EL (cell line): Measurements from ENCODE around the gene CFAP92.
"Not testable (repeated sequence)": the region's sequence is repeated elsewhere in the genome, so short reads cannot be mapped to it uniquely, and the experiment has no call there.

Experiments
- DNase-seq: peaks from one replicate; pipeline ENCODE4 v3.0.0-alpha.2; 2016

The CFAP92 gene

GRCh38 chr3:128889139-128889894, 104.6 kb downstream of the CFAP92 start:
- no peak for DNase-seq

- DNase-seq: no peak
Measured at GRCh38 chr3:128884992-128885391, 108.9 kb downstream of the CFAP92 start.

GRCh38 chr3:128882719-128883118, 111.2 kb downstream of the CFAP92 start:
- no peak for DNase-seq

- no peak for DNase-seq
Measured at GRCh38 chr3:128881576-128881975, 112.3 kb downstream of the CFAP92 start.

GRCh38 chr3:128880455-128880854, 113.4 kb downstream of the CFAP92 start:
- DNase-seq: not testable (repeated sequence)

- no peak for DNase-seq
Measured at GRCh38 chr3:128879991-128880390, 113.9 kb downstream of the CFAP92 start.

GRCh38 chr3:128879125-128879969, 114.5 kb downstream of the CFAP92 start, which contains the start of gene ACAD9:
TSS of gene ACAD9 (plus strand) at chr3:128879620. CDS start at chr3:128879692, 72 bp downstream.
- DNase-seq: peak; percentile 97

GRCh38 chr3:128878556-128879124, 115.2 kb downstream of the CFAP92 start:
- DNase-seq: peak; percentile 72

- DNase-seq: no peak
Measured at GRCh38 chr3:128878011-128878457, 115.8 kb downstream of the CFAP92 start.

GRCh38 chr3:128875556-128876120, 118.2 kb downstream of the CFAP92 start:
- DNase-seq: no peak

GRCh38 chr3:128874481-128875180, 119.2 kb downstream of the CFAP92 start:
- DNase-seq: no peak

- no peak for DNase-seq
Measured at GRCh38 chr3:128873244-128874022, 120.4 kb downstream of the CFAP92 start.

- no peak for DNase-seq
Measured at GRCh38 chr3:128872744-128873143, 121.1 kb downstream of the CFAP92 start.

GRCh38 chr3:128872282-128872681, 121.6 kb downstream of the CFAP92 start:
- DNase-seq: no peak

GRCh38 chr3:128870347-128870746, 123.5 kb downstream of the CFAP92 start:
- DNase-seq: no peak

GRCh38 chr3:128867200-128868125, 126.4 kb downstream of the CFAP92 start:
- peak; percentile 17 for DNase-seq

- DNase-seq: not testable (repeated sequence)
Measured at GRCh38 chr3:128864849-128865804, 128.7 kb downstream of the CFAP92 start.

- DNase-seq: no peak
Measured at GRCh38 chr3:128864351-128864811, 129.5 kb downstream of the CFAP92 start.

GRCh38 chr3:128863560-128863959, 130.3 kb downstream of the CFAP92 start:
- DNase-seq: no peak
